ENCODE results near the gene UBE2U.
"Not testable (repeated sequence)": the region's sequence is repeated elsewhere in the genome, so short reads cannot be mapped to it uniquely, and the experiment has no call there.

The UBE2U gene

DNA sequence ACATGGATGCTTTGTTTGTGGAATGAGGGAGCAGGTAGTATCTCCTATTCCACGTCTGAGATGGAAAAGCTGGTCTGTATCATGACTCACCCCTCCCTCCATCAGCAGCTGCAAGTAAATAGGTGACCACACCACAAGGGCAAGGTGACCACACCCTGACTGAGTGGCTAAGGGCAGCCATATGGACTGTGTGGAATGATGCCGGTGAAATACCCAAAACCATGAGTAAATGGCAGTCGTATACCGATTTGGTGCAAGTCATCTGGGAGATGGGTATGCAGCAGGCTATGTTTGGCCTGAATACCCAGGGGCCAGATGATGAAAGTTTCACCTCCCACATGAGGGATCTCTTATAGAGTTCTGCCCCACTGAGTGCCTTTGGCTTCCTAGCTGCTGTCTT, 15.8 kb upstream of the UBE2U start:
- no peak for FAIRE-seq
- DNase-seq (ENCODE audit: low spot score) = peak; percentile 27

DNA sequence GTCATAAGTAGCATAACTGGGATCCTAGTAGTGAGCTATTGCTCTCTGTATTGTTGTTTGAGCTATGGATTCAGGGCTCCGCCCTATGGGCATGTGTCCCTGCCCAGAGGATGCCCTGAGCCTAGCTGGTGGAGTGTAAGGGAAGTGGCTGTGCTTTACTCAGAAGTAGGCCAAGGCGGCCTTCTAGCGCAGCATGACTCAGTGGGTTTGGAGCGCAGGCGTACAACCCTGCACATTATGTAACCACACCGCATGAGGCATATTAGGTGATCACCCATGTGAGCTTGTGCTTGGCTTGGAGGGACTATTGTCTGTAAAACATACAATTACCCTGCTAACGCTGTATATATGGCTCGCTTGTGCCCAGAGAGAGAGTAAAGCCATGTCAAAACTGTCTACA, 11.1 kb upstream of the UBE2U start:
- FAIRE-seq (no peak), DNase-seq (ENCODE audit: low spot score) (no peak)

DNA sequence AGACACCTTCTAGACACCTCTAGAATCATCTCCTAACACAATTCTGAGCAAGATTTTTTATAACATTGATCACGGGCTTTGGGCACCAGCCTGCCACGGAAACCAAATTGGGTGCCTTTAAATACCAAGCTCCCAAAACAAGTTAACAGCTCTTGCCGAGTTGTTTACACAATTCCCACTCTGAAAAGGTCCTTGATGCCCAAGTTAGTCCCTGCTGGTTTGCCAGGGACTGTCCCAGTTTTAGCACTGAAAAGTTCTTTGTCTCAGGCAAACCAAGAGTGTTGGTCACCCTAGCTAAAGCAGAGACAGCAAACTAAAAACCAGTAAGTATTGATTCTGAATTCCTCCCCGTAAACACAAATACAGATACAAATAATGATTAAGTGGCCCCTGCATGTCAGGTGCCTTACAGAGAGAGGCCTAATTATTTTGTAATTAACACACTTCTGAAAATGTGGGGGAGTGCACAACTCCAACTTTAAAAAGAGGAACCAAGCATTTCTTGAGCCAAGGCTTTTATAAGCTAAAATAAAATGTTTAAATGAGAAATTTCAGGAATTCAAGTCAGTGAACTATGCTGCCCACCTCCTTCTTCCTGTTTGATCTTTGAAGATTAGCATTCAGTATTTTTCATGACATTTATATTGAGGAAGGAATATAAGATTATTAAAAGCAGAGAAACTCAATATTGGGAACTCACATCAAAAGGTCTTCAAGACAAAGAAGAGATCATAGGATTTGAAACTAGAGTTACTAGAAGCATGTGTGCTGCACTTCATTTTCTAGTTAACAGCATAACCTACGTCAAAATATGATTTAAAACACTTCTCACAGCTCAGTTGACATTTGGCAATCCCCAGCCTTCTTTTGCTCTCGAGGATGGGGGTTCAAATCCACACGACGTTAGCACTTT, 9.0 kb upstream of the UBE2U start:
- DNase-seq (ENCODE audit: low spot score) = no peak
- FAIRE-seq = no peak

GRCh38 chr1:64195081-64195395, 8.4 kb upstream of the UBE2U start:
- FAIRE-seq (no peak), DNase-seq (ENCODE audit: low spot score) (no peak)

DNA sequence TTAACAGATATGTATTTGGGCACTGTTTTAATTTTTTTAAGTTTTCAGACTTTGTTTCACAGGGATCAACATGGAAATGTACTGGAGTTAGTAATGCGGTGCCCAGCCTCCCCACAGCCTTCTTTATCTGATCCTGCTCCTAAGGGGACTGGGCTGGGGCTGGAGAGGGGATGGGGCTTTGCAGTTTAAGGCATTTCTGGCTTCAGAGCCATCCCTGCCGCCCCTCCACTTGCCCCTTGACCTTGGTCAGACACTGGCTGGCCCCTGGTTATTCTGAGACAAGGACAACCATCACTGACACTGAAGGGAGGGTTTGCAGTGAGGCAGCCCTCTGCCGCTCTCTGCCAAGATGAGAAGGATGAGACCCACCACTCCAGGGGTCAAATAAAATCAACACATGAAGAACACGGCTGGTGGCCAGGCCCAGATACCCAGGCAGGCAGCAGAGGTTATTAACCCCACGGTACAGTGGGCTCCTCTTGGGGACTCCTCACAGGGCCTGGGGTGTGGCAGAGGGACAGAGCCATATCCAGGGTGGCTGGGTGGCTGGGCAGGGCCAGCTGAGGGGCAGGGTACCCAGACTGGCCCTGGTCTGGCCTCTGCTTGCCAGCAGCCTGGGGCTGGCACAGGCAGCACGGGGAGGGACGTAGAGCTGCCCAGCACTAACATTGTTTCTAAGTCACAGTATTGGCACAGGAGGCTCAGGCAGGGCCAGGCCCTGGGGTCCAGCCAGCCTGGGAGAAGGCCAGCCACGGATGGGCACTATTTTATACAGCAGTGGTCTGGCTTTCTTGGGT, 7.2 kb upstream of the UBE2U start:
- FAIRE-seq = no peak
- DNase-seq (ENCODE audit: low spot score) = no peak

- no peak for FAIRE-seq
- DNase-seq (ENCODE audit: low spot score) = no peak
Observed at GRCh38 chr1:64197076-64197475, 6.3 kb upstream of the UBE2U start.

DNA sequence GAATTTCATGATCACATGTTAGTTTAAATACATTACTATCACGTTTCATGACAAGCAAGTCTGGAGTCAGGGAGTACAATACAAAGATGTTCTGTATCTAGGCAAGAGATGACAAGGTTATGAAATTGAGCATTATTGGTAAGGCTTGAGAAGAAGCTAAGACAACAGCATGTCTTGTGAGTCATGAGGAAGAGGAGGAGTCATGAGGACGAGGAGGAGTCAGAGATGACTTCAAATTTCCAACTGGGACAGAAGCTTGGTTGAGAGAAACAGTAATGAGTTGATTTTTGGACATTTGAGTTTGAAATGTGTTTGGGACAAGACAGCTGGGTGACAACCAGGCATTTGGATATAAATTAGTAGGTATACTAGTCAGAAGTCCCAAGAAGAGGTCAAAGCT, 4.3 kb upstream of the UBE2U start:
- FAIRE-seq (no peak), DNase-seq (ENCODE audit: low spot score) (no peak)

GRCh38 chr1:64200064-64200463, 3.4 kb upstream of the UBE2U start:
- DNase-seq (ENCODE audit: low spot score) (no peak), FAIRE-seq (no peak)

DNA sequence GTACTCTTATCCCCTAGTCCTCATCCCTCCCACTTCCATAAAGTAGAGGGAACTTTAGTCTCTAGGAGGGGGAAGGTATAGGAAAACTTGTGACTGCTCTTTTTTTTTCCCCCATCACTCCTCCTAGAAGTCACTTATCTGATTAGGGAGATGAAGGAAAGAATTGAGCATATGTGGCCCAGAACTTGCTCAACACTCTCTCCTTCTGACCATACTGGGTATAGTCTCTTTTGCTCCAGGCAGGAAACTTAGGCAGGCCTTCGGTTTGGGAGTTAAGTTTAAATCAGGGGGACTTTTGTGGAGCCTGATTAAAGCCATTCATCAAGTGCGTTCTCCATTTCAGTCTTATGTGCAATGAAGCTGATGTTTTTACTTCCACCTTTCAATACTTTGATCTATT, 5.8 kb downstream of the UBE2U start:
- DNase-seq (ENCODE audit: low spot score) (no peak), FAIRE-seq (no peak)

GRCh38 chr1:64212031-64212430, 8.6 kb downstream of the UBE2U start:
- peak; percentile 73 for FAIRE-seq
- peak; percentile 66 for DNase-seq (ENCODE audit: low spot score)

DNA sequence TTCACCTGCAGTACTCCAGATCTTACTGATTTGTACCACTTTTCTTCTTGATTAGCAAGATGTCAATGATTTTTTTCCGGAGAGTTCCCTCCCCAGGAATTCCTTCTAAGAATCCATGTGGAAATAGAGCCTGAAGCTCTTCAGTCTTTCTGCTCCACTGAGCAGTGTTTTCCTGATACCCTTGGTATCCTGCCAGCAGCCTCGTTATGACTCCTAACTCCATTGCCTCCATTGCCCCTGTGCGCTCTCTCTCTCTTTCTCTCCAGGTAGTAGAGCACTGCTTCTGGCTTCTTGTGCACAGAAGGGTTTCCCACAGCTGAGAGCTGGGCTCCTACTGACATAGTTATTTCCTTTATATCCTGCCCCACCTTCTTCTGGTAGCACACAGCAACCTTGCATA, 12.2 kb downstream of the UBE2U start:
- FAIRE-seq (peak; percentile 91), DNase-seq (ENCODE audit: low spot score) (peak; percentile 85)

GRCh38 chr1:64220241-64220640, 16.8 kb downstream of the UBE2U start:
- FAIRE-seq = no peak

GRCh38 chr1:64223329-64224151, 20.1 kb downstream of the UBE2U start:
- DNase-seq (ENCODE audit: low spot score) (peak; percentile 95), FAIRE-seq (peak; percentile 99)

More at GRCh38 chr1:64220241-64220640, 16.8 kb downstream of the UBE2U start:
- DNase-seq (ENCODE audit: low spot score) = no peak

DNA sequence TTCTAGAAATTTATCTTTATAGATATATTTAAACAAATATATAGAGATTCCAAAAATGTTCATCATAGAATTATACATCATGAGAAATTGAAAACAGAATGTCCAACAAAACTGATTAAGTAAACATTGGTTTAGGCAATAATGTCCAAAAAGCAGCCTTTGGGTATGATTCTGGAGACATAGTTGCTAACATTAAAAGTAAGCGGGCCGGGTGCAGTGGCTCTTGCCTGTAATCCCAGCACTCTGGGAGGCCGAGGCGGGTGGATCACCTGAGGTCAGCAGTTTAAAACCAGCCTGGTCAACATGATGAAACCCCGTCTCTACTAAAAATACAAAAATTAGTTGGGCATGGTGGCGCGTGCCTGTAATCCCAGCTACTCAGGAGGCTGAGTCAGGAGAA, 20.8 kb downstream of the UBE2U start:
- FAIRE-seq; DNase-seq (ENCODE audit: low spot score): not testable (repeated sequence)

GRCh38 chr1:64228167-64228957, 24.9 kb downstream of the UBE2U start:
- peak; percentile 89 for FAIRE-seq
- DNase-seq (ENCODE audit: low spot score) = peak; percentile 92

- FAIRE-seq = no peak
- no peak for DNase-seq (ENCODE audit: low spot score)
Observed at GRCh38 chr1:64229307-64229706, 25.9 kb downstream of the UBE2U start.

DNA sequence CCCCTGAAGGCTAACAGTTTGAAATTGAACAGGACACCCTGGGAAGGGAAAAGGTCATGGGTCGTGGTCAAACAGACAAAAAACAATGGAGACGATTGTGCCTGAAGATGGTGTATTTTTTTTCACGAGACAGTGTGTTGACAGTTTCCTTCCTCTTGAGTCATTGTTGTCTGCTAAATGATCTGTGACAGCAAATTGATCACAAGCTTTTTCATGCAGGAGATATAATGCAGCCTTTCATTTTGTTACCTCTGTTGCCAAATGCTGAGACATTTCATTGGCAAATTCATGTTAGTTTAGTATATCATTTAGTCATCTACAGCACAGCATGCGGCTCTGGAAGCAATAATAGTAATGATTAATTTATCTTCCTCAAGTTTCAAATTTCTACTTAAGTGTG, 27.7 kb downstream of the UBE2U start:
- DNase-seq (ENCODE audit: low spot score) = peak; percentile 30
- FAIRE-seq = no peak

DNA sequence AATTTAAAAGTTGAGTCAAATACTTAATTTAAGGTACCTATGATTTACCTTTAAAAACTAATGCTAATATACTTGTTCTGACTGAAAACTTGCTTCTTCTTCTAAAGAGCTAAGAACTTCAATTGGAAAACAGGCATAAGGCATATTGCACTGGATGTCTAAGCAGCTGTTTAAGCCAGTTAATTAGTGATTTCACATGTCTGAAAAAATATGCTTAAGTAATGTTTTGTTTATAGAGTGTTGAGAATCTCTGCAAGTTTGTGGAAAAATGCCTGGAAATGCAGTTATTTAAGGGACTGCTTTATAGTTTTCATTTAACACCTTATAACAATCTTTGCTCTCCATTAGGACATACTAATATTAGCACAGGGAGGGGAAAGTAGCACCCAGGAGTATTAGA, 28.2 kb downstream of the UBE2U start:
- no peak for DNase-seq (ENCODE audit: low spot score)
- FAIRE-seq = no peak

GRCh38 chr1:64234714-64235113, 31.3 kb downstream of the UBE2U start:
- FAIRE-seq (no peak), DNase-seq (ENCODE audit: low spot score) (no peak)

DNA sequence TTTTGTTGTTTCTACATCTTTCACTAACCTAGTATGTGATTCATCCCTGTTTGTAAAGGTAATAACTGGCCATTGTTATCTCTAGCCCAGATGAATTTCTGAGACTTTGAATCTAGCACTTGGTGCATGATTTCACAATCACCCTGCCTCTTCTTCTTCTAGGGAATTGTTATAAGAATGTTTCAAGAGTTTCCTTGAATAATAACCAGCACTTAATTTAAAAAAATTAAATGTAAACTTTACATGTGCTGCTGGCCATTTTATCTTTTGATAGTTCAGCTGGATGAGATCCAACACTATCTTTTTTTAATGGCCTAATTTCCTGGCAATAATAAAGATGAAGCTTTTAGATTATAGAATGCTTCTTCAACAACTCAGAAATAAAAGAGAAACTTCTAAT, 31.8 kb downstream of the UBE2U start:
- FAIRE-seq (no peak), DNase-seq (ENCODE audit: low spot score) (no peak)

GRCh38 chr1:64235910-64236309, 32.5 kb downstream of the UBE2U start:
- FAIRE-seq = no peak
- DNase-seq (ENCODE audit: low spot score) = no peak

All from RCC 7860 (cell line).